CD4-positive, alpha-beta T cell treated with Interleukin-1 beta for 1 hour (primary cell): Measurements from ENCODE around the gene EMC10.
A peak's percentile ranks its signal among the peaks of the same experiment; 100 is the strongest.
"Not testable (repeated sequence)": the region's sequence is repeated elsewhere in the genome, so short reads cannot be mapped to it uniquely, and the experiment has no call there.

ENCODE experiments used
- DNase-seq, 2 donors: peaks; one replicate each; pipeline ENCODE4 v3.0.0-alpha.2; 2020 to 2022

The EMC10 gene

DNA sequence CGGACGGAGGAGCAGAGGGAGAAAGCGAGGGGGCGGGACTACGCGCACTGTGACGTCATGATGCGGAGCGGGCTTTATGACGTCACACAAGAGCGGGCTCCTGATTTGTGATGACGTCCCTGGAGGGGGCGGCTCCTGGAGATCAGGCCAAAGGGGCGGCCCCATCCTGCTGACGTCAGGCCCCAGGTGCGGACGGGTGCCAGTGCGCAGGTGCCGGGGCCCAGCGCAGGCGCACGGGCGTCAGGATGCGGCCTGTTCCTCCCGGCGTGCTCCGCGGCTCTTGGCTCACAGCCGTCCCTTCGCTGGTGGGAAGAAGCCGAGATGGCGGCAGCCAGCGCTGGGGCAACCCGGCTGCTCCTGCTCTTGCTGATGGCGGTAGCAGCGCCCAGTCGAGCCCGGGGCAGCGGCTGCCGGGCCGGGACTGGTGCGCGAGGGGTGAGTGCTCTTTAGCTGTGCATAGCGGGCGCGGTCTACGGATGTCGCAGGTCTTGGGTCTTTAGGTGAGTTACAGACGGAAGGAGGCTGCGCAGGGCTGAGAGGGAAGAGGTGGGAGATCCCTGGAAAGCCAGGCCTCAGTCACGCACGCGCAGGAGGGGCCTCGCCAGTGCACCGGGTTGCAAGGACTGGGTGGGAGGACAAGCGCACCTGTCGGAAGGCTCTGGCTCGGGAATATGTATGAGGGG lies at the start of gene EMC10, which contains the start of gene GARIN5A:
TSS of gene EMC10 (plus strand) at position 284 of the 683 bp plus-strand sequence. CDS start at position 322, 38 bp downstream.
TSS of gene GARIN5A (minus strand) at position 625 of the 683 bp plus-strand sequence. CDS start at position 165, 460 bp downstream.
- peak; percentile 97 for DNase-seq

DNA sequence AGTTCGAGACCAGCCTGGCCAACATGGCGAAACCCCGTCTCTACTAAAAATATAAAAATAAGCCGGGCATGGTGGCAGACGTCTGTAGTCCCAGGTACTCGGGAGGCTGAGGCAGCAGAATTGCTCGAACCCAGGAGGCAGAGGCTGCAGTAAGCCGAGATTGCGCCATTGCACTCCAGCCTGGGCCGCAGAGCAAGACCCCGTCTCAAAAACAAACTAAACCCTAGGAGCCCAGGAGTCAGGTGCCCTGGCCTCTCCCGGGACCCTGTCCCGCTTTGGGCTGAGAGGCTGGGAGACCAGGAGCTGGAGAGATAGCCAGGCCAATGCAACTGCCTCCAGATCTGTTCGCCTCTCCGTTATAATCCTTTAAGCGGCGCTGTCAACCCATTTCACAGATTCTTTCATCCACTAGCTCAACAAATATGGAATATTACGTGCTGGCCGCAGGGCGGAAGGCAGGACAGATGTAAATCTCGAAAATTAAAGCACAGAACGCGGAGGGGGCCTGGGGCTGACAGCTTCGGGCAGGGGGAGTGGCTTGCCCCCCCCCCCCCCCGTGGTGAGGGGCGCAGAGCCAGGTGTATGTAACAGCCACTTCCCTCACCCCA lies 48.9 kb upstream of the EMC10 start:
- no peak for DNase-seq

DNA sequence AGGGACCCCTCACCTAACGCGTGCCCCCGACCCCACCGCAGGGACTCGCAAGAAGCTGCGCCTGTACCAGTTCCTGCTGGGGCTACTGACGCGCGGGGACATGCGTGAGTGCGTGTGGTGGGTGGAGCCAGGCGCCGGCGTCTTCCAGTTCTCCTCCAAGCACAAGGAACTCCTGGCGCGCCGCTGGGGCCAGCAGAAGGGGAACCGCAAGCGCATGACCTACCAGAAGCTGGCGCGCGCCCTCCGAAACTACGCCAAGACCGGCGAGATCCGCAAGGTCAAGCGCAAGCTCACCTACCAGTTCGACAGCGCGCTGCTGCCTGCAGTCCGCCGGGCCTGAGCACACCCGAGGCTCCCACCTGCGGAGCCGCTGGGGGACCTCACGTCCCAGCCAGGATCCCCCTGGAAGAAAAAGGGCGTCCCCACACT lies 48.3 kb upstream of the EMC10 start:
- DNase-seq: peak; percentile 45 to 86

DNA sequence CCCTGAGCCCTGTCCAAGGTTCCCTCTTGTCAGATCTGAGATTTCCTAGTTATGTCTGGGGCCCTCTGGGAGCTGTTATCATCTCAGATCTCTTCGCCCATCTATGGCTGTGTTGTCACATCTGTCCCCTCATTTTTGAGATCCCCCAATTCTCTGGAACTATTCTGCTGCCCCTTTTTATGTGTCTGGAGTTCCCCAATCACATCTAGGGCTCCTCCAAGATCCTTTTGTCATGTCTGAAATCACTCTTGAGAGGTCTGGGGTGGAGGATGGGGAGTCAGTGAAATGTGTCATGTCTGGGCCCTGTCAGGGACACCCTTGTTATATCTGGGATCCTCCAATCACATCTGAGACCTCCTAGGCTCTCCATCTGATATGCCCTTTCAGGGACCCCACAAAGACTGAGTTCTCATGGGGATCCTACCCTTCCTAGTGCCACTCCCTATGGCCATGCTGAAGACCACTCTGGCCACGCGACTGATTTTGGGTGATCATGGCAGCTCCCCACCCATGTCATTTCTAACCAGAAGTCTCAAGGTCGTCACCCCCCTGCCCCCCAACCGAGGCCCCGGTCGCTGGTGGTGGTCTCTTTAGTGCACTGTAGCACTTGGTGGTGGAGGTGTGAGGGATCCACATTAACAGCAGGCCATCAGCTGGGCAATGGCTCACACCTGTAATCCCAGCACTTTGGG lies 47.4 kb upstream of the EMC10 start:
- no peak for DNase-seq

DNA sequence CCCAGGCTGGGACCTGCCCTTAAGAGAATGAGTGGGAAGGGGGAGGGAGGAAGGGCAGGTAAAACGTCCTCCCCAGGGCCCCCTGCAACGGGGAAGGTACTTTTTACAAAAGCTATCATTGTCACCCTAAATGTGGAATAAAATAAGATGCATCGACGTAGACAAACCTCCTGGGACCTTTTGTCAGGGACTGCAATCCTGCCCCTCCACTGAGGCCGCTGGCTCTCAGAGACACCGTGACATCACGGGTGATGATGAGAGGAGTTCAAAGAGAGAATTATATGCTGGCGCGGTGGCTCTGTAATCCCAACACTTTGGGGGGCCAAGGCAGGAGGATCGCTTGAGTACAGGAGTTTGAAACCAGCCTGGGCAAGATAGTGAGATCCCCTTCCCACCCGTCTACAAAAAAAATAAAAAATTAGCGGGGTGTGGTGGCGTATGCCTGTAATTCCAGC lies 45.4 kb upstream of the EMC10 start:
- peak in 1 of 2 donors; percentile 67 for DNase-seq

DNA sequence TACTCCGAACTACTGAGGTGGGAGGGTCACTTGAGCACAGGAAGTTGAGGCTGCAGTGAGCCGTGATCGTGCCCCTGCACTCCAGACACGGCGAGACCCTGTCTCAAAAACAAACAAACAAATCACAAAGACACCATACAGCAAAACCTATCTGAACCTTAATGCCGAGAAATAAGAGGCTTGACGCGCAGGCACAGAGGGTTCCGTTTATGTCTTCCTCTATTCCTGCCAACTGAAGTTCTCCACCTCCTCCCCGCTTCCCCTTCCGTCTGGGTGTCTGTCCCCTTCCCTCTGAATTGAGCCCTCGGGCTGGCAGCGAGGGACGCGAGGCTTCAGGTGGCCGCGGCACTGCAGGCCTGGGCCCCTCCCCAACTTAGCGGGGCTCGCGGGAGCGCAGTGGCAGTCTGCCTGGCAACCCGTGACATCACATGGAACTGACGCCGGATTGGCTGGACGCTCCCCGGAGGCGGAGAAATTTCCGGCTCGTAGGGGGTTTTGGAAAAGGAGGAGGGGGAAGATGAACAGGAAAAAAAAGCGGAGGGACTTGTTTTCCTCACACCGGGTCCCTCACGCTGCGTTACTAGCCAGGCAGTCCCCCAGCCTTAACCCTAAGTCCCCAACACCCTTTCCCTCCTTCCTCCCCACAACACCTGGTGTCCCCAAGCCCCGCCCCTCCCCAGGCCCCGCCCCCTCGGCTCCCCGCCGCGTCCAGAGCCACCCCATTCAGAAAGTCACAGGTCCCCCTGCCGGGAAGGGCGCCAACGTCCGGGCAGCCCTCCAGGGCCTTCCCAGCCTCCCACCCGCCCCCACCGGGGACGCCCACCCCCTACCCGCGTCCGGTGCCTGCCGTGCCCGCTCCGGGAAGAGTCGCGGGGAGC lies 44.7 kb upstream of the EMC10 start:
- DNase-seq: peak; percentile 87 to 91

DNA sequence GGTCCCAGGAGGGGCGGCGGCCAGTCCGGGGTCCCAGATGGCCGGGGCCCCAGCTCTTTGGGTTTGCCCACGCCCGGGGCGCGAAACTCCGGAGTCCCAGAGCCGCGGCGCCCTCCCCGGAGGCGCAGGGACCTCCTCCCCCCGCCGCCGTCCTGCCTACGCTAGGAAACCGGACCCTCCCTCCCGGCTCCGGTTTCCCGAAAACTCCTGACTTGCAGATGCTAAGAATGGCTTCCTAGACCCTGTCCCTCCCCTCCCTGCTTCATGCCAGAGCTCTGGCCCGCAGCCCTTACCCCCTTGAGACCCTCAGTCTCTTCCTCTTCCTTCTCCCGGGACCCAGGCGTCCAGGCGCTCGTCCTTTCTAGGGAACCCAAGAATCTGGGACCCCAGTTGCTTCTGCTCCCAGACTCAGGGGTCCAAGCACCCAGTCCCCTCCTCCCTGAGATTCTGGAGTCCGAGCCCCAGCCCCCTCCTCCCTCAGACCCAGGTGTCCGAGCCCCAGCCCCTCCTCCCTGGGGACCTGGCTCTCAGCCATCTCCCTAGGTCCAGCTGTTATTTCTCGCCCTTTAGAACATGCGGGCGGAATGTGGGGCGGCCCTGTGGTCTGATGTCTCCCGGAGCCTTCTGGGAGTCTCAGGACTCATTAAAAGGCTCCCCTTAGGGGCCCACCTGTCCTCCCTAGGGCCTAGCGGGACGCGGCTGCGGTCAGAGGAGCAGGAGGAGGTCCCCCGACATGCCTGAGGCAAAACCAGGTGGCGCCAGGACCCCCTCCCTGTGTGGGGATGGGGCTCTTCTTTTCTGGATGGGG lies 43.9 kb upstream of the EMC10 start, which contains the start of gene MYBPC2:
TSS of gene MYBPC2 (plus strand) at position 672 of the 808 bp plus-strand sequence. CDS start at position 734, 62 bp downstream.
- DNase-seq: no peak

DNA sequence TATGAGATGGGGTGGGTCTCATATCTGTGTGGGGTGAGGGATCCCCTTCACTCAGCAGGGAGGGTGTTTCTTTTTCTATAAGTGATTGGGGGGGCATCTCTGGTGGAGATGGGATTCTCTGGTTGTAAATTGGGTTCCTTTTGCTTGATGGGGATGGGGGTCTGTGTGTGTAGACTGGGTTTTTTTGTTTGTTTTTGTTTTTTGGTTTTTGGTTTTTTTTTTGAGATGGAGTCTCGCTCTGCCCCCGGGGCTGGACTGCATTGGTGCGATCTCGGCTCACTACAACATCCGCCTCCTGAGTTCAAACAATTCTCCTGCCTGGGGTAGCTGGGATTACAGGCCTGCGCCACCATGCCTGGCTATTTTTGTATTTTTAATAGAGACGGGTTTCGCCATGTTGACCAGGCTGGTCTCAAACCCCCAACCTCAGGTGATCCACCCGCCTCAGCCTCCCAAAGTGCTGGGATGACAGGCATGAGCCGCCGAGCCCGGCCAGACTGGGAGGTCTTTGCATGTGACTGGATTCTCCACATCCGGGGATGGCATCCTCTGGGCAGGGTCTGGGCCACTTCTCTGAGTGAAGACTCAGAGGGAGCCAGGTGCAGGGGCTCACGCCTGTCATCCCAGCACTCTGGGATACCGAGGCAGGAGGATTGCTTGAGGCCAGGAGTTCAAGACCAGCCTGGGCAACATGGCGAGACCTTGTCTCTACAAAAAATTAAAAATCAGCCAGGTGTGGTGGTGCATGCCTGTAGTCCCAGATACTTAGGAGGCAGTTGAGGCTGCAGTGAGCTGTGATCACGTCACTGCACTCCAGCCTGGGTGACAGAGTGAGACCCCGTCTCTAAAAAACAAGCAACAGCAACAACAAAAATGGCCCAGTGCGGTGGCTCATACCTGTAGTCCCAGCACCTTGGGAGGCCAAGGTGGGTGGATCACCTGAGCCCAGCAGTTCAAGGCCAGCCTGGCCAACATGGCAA lies 42.8 kb upstream of the EMC10 start:
- DNase-seq: no peak

DNA sequence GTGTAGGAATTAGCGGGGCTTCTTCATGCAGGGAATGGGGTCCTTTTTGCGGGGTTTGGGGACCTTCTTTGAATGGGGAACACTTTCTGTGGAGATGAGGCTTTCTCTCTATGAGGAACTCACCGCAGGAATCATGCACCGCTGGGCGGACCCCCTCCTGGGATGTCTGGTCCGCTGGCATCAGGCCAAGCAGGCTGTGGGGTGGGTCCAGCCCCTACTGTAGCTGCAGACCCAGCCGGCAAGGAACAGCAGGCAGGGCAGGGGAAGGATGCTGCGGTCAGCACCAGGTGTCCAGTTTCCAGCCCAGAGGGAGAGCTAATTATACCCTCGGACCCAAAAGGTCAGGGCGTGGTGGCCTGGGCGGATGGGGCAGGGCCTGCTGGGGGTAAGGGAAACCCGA lies 41.8 kb upstream of the EMC10 start:
- DNase-seq: peak in 1 of 2 donors; percentile 44

DNA sequence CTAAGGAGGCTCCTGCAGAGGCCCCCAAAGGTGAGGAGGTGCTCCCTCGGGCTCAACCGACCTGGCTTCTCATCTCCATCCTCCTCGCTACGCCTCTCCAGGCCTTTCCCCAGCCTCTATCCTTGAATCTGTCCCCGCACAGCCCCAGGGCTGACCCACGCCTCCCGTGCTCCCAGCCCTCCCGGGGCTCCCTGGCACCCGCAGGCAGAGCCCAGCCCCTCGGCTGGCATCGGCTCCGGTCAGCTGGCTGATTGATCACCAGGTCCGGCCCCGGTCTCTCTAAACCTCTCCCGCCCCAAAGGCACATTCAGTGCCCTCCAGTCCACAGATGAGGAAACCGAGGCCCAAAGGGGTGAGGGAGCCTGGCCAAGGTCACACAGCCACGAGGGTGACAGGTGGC lies 41.1 kb upstream of the EMC10 start:
- DNase-seq: no peak

DNA sequence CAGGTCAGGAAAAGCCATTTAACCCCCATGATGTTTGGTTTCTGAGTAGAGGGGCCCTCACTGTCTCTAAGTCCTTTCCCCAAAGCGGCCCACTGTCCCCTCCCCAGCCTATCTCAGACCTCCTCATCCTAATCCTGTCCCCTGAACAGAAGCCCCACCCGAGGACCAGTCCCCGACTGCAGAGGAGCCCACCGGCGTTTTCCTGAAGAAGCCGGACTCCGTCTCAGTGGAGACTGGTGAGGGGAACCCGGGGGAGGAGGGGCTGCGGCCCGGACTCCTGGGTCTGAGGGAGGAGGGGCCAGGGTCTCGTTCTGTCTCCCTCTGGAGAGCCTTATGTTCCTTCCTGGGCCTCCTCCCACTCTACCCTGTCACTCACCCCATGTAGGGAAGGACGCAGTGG lies 40.7 kb upstream of the EMC10 start:
- no peak for DNase-seq

DNA sequence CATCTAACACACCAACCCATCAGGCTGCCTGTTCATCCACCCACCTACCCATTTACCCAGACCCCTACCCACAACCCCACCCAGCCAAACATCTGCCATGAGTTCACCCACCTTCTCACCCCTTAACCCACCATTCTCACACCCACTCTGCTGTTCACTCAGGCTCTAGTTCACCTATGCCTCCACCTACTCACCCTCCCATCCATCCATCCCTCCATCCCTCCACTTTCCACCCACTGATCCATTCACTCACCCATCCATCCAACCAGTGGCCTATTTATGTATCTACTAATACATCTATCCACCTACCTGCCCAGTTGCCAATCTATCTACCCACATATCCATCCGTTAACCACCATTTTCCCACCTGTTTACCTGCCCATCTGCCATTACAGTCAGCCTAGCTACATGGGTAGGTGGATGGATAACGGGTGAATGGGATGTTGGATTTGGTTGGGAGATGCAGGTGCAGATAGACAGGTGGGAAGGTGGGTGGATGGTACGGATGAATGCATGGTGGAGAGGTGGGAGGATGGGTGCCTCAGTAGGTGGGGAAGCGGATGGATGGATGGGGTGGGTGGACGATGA lies 38.4 kb upstream of the EMC10 start:
- DNase-seq: no peak

DNA sequence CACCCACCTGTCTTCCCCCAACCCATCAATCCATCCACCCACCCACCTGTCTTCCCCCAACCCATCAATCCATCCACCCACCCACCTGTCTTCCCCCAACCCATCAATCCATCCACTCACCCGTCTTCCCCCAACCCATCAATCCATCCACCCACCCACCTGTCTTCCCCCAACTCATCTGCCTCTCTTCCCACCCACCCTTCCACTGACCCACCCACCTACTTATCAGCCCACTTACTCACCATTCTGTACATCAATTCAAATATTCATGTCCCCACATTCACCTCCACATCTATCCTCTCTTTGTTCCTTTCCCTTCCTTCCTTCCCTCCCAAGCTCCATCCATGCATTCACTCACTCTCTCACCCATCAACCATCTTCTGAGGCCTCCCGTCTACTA lies 37.2 kb upstream of the EMC10 start:
- not testable (repeated sequence) for DNase-seq

DNA sequence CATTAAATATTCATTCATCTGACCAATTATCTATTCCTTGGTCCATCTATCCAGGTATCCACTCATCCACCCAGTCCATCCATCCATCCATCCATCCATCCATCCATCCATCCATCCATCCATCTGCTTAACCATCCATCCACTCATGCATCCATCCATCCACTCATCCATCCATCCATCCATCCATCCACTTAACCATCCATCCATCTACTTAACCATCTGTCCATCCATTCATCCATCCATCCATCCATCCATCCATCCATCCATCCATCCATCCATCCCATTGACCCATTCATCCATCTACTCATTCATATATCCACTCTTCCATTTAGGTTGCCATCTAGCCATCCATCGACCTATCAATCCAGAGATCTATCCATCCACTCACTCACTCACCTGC lies 32.2 kb upstream of the EMC10 start:
- DNase-seq: no peak

DNA sequence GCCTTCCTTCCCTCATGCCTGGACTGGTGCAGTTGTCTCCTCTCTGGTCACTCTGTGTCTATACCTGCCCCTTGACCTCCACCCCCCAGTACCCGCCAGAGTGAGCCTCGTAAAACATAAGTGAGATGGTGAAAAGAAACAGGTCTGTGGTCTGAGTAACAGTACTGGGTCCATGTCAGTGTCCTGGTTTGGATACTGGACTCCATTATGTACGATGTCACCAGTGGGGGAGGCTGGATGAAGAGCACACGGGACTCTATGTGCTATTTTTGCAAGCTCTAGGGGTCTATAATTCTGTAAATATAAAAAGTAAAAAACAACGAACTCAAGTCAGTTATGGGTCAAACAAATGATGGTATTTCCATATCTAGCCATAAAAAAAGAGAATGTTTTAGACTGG lies 29.3 kb upstream of the EMC10 start:
- DNase-seq: no peak

DNA sequence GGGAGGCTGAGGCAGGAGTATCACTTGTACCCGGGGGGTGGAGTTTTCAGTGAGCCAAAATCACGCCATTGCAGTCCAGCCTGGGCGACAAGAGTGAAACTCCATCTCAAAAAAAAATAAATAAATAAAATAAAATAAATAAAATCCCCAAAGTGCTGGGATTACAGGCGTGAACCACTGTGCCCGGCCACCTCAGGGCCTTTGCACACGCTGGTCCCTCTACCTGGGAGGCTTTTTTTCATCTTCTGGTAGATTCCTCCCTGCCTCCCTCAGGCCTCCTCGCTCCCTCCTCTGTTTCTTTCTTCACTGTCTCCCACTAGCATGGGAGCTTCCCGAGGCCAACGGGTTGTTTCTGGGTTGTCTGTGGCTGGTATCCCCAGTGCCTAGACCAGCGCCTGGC lies 28.6 kb upstream of the EMC10 start:
- DNase-seq: no peak

DNA sequence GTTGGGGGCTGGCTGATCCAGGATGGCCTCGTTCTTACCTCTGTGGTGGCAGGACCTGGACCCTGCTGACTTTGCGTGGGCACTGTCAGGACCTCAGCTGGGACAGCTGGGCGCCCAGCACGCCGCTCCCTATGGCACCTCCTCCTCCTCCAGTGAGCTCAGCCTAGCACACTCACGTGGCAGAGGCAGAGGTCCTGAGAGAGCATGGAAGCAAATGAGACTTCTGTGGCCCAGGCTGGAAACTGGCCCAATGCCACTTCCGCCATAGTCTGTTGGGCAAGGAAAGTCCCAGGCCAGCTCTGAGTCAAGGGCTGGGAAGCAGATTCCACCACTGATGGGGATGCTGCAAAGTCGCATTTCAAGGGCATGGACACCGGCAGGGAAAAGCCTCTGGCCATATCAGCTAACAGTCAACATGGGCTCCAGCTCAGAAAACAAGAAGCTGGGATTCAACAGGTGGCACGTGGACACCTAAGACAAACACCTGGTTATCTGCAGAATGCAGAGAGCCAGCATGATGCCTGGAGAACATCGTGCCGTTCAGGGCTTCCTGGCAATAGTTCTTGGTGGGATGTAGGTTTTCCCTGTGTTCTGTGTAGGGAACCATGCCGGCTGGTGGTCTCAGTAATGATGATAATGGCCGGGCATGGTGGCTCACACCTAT lies 26.9 kb upstream of the EMC10 start:
- no peak for DNase-seq

DNA sequence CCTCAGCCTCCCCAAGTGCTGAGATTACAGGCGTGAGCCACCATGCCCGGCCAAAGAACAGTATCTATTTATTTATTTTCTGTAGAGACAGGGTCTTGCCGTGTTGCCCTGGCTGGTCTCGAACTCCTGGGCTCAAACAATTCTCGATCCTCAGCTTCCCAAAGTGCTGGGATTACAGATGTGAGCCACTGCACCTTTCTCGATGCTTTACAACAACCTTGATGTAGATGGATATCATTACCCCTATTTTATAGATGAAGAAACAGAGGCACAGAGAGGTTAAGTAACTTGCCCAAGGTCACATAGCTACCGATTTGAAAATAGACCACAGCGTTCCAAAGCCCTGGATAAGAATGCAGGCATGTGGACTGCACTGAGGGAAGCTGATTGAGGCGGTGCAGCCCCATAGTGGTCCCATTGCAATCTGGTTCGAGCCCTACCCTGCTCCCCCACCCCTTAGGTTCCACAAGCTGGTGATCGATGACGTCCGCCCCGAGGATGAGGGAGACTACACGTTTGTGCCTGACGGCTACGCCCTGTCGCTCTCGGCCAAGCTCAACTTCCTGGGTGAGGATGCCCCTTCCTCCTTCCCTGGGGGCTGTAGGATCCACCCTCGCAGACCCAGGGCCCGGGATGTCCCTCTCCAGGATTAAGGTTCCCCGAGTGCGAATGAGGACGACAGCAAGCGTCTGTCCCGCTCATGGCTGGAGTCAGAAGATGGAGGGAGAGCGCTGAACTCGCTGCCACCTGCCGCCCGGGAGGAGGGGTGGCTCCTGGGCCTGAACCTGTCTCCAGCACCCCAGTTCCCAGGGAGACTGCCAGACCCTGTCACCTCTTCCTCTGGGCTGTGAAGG lies 25.7 kb upstream of the EMC10 start:
- no peak for DNase-seq

DNA sequence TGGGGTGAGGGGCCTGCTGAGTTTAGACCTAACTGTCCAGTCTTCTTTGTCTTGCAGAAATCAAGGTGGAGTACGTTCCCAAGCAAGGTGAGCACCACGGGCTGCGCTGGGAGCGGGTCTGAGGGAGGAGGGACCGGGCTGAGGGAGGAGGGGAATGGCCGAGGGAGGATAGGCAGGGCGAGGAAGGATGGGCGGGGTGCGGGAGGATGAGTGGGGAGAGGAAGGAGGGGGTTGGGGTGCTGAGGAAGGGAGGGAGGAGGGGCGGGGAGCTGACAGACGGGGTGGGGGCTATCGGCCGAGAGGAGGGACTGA lies 25.1 kb upstream of the EMC10 start:
- no peak for DNase-seq
